Body of pancreas (tissue), 4 donors: Measurements from ENCODE around the gene PREX1. TPM values are rescaled to one million over a fixed set of nuclear protein-coding genes. Genes with fewer than 3 reads are reported as not detected.

Experiments
- ATAC-seq: fragments of 150-250 bp; one replicate; pipeline ENCODE4 v1.9.1; 2016
- DNase-seq, 4 donors: peaks; one replicate each; pipeline ENCODE4 v3.0.0-alpha.2; 2019
- H3K27ac ChIP-seq, 4 donors: fragments of 200-600 bp; sonication (generic); 1 replicate in 3 of 4; 2 replicates in 1 of 4; pipeline versions ENCODE4 v1.5.1 to v1.6.1; 2016 to 2019; ENCODE audit warnings: mild to moderate bottlenecking in 1 of 4, mixed read lengths in 1 of 4, moderate library complexity in 1 of 4
- H3K27me3 ChIP-seq, 2 donors: fragments of 200-600 bp; sonication (generic); one replicate each; pipeline ENCODE4 v1.6.0; 2016; ENCODE audit warnings: mild to moderate bottlenecking in 1 of 2
- H3K36me3 ChIP-seq, 2 donors: fragments of 200-600 bp; sonication (generic); replicated peaks in 1 of 2; 2 replicates each; pipeline ENCODE4 v1.5.1; 2016; ENCODE audit warnings: low read depth in 2 of 2; ENCODE audit not compliant: insufficient read depth in 1 of 2
- H3K4me1 ChIP-seq: fragments of 200-600 bp; sonication (generic); one replicate; pipeline ENCODE4 v1.6.0; 2016
- H3K4me3 ChIP-seq, 2 donors: fragments of 200-600 bp; sonication (generic); 1 replicate in 1 of 2; 2 replicates in 1 of 2; pipeline ENCODE4 v1.5.1; 2016 to 2019
- H3K9me3 ChIP-seq, 3 donors: fragments of 200-600 bp; sonication (generic); 1 replicate in 2 of 3; 2 replicates in 1 of 3; pipeline ENCODE4 v1.5.1; 2016
- POLR2A ChIP-seq, 3 donors: fragments of 450-650 bp; IDR thresholded peaks; one replicate each; pipeline ENCODE4 v1.6.1; 2016; ENCODE audit warnings: antibody characterized with exemption in 3 of 3, mild to moderate bottlenecking in 2 of 3
- WGBS, 2 donors: methylation state at CpG; one replicate each; pipeline ENCODE4 v1.1.5; 2017; 5-methylcytosine and 5-hydroxymethylcytosine counted together
- intact Hi-C: fragments of 100-400 bp; cut with DNase I; formaldehyde crosslinking; loops from one replicate; pipeline ENCODE4 v1.15.1; 2023
- total RNA-seq, 2 donors: library from RNA; depleted of rRNA; stranded (reverse); fragments of >200 nt; gene quantifications; one replicate each; pipeline ENCODE4 v1.1.0, GENCODE V29; 2016
- TF ChIP-seq, protein P1 (sequence below), 7 experiments: fragments of 450-650 bp in 4 of 7; fragments of 200-600 bp in 3 of 7; sonication (generic) in 3 of 7; IDR thresholded peaks; one replicate each; pipeline ENCODE4 v1.5.1; 2016 to 2019; ENCODE audit warnings: antibody characterized with exemption in 7 of 7

PREX1 gene
- total RNA-seq, 2 donors from 2014 or later: 9.1 to 14.5 TPM

DNA sequence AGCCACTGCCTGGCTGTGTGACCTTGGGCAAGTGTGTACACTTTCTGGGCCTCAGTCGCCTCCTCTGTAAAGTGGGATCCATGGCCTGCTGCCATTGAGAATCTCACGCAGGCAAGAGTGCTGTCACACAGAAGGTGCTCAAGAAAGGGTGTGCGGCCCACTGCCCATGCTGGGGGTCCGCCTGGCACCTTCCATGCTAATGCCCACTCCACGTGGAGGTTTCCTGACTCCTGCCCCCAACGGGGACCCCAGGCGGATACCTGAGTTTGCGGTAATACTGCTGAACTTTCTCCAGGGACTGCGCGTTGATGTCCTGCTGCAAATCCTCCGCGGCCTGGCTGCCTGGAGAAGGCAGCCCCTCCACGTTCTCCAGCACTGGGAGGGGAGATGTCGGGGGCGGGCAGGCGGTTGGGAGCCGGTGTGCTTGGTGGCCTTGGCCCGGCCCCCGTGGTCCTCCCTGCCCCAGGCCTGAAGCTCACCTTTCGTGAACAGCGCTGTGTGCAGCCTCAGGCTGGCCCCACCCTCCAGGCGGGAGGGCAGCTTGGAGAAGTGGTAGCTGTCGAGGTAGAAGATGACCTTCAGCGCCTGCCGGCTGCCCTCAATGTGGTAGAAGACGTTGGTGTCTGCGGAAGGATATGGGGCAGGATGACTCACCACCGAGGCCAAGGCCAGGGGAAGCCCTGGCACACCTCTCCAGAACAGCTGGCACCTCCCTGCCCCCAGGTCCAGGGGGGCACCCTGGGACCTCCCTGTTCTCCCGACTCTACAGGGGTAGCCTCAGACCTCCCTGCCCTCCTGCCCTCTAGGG lies 195.6 kb downstream of the PREX1 start:
- 77 to 78% methylated on average over 10 to 24 of the region's 29 CpGs for WGBS, 2 donors
- TF ChIP-seq, protein P1, sequence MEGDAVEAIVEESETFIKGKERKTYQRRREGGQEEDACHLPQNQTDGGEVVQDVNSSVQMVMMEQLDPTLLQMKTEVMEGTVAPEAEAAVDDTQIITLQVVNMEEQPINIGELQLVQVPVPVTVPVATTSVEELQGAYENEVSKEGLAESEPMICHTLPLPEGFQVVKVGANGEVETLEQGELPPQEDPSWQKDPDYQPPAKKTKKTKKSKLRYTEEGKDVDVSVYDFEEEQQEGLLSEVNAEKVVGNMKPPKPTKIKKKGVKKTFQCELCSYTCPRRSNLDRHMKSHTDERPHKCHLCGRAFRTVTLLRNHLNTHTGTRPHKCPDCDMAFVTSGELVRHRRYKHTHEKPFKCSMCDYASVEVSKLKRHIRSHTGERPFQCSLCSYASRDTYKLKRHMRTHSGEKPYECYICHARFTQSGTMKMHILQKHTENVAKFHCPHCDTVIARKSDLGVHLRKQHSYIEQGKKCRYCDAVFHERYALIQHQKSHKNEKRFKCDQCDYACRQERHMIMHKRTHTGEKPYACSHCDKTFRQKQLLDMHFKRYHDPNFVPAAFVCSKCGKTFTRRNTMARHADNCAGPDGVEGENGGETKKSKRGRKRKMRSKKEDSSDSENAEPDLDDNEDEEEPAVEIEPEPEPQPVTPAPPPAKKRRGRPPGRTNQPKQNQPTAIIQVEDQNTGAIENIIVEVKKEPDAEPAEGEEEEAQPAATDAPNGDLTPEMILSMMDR (IDR thresholded peaks at IDR 0.05): no peak
- no peak for TF ChIP-seq POLR2A (IDR thresholded peaks at IDR 0.05)
- no peaks in the 10 kb centered on the region for H3K27me3 ChIP-seq
- H3K27ac ChIP-seq: no peak overlapping the region
- DNase-seq: no peak
- ATAC-seq: no peak
- intact Hi-C loops: no loop called here
- no peaks in the 10 kb centered on the region for H3K4me1 ChIP-seq
- H3K9me3 ChIP-seq: no peaks in the 10 kb centered on the region
- H3K36me3 ChIP-seq: no peaks in the 10 kb centered on the region
- H3K4me3 ChIP-seq: no peak overlapping the region

GRCh38 chr20:48631114-48632016 lies 196.4 kb downstream of the PREX1 start:
- no peaks in the 10 kb centered on the region for H3K4me1 ChIP-seq
- no peaks in the 10 kb centered on the region for H3K36me3 ChIP-seq
- no peak overlapping the region for H3K4me3 ChIP-seq
- H3K27me3 ChIP-seq: no peaks in the 10 kb centered on the region
- DNase-seq (no peak), ATAC-seq (no peak)
- H3K9me3 ChIP-seq: no peaks in the 10 kb centered on the region
- 90 to 91% methylated on average over 15 to 16 of the region's 16 CpGs for WGBS, 2 donors
- no peak overlapping the region for H3K27ac ChIP-seq
- intact Hi-C loops: no loop called here
- TF ChIP-seq, protein P1 (IDR thresholded peaks at IDR 0.05): no peak
- no peak for TF ChIP-seq POLR2A (IDR thresholded peaks at IDR 0.05)

- intact Hi-C loops: no loop called here
- no peaks in the 10 kb centered on the region for H3K9me3 ChIP-seq
- H3K27me3 ChIP-seq: no peaks in the 10 kb centered on the region
- H3K4me1 ChIP-seq: no peaks in the 10 kb centered on the region
- H3K4me3 ChIP-seq: no peak overlapping the region
- H3K36me3 ChIP-seq: no peaks in the 10 kb centered on the region
- no peak for DNase-seq
- ATAC-seq: no peak
- WGBS, 2 donors: 84 to 87% methylated on average over 17 to 18 of the region's 18 CpGs
- no peak for TF ChIP-seq POLR2A (IDR thresholded peaks at IDR 0.05)
- TF ChIP-seq, protein P1 (IDR thresholded peaks at IDR 0.05): no peak
- no peak overlapping the region for H3K27ac ChIP-seq
These were observed 197.3 kb downstream of the PREX1 start for GRCh38 chr20:48630342-48631075.

DNA sequence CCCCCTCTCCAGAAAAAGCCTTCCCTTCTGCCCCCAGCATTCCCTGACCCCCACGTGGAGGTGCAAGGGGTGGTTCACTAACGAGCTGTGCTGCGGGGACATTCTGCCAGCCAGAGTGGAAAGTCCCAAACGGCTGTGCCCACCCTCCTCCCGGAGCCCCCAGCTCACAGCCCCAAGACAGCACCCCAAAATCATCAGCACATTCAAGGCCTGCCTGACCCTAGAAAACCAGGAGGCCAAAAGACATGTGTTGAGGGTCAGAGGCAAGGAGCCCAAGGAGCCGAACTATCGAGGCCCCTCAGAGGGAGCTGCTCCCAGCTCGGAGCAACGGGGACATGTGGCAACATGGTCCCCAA lies 197.9 kb downstream of the PREX1 start:
- no peak for DNase-seq

More for the DNA sequence above, 197.9 kb downstream of the PREX1 start:
- H3K36me3 ChIP-seq: no peaks in the 10 kb centered on the region
- intact Hi-C loops: loop anchor here (10.0 kb wide), 1 partner anchor 845 kb away; the partner anchor contains the start of gene SULF2
- no peak for ATAC-seq
- no peak overlapping the region for H3K27ac ChIP-seq
- no peak for TF ChIP-seq POLR2A (IDR thresholded peaks at IDR 0.05)
- TF ChIP-seq, protein P1 (IDR thresholded peaks at IDR 0.05): no peak
- no peaks in the 10 kb centered on the region for H3K27me3 ChIP-seq
- no peaks in the 10 kb centered on the region for H3K9me3 ChIP-seq
- 59 to 75% methylated on average over 8 to 9 of the region's 9 CpGs for WGBS, 2 donors
- H3K4me1 ChIP-seq: no peaks in the 10 kb centered on the region
- no peak overlapping the region for H3K4me3 ChIP-seq
